Activated CD4-positive, alpha-beta T cell treated with anti-CD3 and anti-CD28 coated beads, Interleukin-2, Interleukin-4, amounts not matched to agents 100 ng/mL and 50 ng/mL, durations not matched to agents 16 hours and 8 hours (primary cell): ENCODE data around the gene ZWILCH.
"Not testable (repeated sequence)": the region's sequence is repeated elsewhere in the genome, so short reads cannot be mapped to it uniquely, and the experiment has no call there.

ENCODE experiments used
- DNase-seq: peaks from one replicate; pipeline ENCODE4 v3.0.0-alpha.2; 2020; ENCODE audit warnings: low spot score

ZWILCH gene

DNA sequence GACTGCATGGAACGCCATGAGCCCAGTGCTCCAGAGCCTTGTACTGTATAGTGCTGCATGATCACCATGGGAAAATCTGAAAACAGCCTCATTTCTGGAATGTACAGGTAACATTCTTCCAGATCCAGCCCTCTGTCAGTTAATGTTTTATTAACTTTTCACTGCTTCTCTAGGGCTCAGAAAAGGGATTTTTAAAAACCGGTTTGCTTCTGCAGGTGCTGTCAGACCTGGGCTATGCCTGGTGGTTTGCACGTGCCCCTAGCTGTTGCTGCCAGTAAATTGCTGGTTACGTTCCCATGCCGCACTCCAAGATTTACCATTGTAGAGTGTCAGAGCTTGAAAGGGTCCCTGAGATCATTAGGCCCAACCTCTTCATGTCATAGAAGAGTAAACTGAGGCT, 16.6 kb upstream of the ZWILCH start:
- no peak for DNase-seq

GRCh38 chr15:66489179-66489791, 15.8 kb upstream of the ZWILCH start:
- DNase-seq, result no peak

DNA sequence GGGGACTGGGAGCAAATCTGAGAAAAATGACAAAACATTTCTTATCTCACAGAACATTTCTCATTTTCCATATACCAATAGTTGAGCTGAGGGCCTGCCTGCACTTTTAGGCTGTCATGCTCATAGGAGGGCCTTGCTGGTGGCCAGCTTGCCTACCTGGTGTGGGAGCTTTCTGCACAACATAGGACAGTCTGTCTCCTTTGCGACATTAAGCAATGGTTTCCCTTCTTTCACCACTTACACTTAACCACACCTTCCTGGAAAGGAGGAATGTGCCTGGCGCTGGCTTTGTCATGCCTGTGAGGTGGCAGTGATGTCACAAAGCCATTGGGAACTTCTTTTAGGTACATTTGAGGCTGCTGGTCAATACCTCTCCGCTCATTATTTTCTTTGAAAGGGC, 13.3 kb upstream of the ZWILCH start:
- no peak for DNase-seq

DNA sequence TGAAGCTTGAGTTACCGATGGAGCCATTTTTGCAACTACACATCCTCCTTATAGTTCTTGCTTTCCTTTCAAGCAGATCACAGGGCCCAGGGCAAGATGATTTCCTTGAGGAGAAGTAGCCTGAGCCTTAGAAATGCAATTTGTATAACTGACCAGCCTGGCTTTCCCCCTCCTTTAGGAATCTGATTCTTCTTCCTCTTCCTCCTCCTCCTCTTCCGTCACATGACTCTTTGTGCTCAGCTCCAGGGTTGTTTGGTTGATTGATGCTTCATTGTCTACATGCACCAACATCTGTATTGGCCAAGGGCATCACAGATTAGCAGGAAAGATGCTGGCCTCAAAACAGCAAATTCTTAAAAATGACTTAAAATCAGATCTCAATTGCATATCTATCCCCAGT, 10.9 kb upstream of the ZWILCH start:
- DNase-seq, result no peak

DNA sequence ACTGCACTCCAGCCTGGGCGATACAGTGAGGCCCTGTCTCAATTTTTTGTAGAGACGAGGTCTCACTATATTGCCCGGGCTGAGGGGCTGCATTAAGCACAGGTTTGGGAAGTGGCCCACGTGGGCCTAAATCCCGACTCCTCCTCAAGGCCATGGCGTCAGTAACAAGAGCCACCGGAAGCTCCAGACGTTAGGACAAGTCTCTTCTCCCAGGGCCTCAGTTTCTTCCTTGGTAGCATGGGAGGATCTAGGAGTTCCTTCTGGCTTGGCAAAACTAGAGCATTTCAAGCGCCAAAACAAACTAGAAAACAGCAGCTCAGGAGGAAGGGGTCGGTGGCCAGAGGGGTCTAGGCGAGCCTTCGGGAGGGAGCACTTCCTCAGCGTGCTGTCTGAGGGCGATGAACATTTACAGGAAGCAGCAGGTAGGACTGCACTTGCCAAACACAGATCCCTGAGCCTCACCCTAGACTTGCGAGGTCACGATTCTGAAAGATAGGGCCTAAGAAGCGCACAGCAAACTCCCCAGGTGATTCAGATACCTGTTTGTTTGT, 8.1 kb upstream of the ZWILCH start:
- no peak for DNase-seq

DNA sequence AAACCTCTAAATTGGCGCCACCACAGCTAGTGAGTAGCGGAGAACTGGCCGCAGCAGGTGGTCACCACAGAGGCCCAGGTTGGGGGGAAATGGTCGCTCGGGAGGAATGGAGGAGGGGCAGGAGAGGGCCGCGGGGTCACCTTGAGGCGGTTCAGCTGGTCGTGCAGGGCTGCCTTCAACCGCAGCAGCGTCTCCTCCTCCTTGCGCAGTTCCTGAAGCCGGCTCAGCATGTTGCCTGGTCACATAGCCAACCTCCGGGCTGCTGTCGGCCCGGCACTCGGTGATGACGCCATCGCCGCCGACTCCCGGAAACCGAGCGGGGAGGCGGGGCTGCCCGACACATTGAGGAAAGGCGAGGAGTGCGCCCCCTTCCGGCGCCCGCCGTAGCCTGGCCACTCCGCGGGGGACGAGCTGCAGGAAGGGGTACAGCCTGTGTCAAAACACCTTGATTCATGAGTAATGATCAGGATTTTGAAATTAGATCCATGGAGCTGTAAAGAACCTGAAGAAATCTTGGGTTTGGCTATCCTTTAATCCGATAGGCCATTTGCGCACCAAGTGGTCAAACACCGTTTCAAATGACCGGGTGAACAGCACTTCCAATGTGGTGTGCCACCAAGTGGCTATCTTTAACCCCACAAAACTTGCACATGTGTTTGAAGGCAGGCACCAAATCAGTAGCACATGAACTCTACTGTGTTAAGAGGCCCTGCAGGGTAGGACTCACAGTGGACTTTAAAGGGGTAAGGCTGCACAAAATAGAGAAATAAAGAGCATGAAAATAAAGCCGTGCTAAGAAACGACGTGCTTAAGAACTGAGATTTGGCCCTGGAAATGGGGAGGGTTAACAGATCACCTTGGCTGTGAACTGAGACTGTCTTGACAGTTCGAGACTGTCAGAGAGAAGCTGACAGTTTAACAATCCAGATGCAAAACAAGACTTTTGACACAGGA, 7.3 kb upstream of the ZWILCH start, which contains the start of gene SNAPC5:
SNAPC5 (minus strand) TSS at position 261 of the 954 bp plus-strand sequence; CDS start at position 230, 31 bp downstream.
- peak; percentile 97 for DNase-seq

DNA sequence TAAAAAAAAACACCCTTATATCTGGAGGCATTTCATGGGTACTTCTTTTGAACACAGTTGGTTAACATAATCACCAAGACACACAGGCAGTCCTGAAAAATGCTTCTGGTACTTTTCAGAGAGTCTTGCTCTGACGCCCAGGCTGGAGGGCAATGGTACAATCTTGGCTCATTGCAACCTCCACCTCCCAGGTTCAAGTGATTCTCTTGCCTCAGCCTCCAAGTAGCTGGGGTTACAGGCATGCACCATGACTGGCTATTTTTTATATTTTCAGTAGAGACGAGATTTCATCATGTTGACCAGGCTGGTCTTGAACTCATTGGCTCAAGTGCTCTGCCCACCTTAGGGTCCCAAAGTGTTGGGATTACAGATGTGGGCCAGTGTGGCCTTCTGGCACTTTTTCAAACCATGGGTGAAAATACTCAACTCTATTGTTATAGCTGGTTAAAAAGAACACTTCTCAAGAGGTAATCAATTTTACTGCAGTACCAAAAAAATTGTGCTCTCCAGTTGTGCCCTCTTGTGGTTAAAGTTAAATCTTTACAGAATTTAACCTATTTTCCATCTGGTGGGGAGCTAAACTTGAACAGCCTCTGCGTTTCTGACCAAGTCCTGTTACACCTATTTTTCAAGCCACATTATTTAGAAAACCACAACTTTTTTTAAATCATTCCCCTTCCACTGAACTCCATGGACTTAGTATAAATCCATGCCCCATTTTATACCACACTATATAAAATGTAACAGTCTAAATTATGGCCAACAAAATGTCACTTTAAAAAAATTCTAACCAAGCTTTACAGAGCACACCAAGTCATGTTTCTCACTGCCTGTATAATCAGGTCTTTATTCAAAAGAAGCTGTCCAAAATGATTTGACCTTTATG, 6.4 kb upstream of the ZWILCH start:
- peak; percentile 50 for DNase-seq

DNA sequence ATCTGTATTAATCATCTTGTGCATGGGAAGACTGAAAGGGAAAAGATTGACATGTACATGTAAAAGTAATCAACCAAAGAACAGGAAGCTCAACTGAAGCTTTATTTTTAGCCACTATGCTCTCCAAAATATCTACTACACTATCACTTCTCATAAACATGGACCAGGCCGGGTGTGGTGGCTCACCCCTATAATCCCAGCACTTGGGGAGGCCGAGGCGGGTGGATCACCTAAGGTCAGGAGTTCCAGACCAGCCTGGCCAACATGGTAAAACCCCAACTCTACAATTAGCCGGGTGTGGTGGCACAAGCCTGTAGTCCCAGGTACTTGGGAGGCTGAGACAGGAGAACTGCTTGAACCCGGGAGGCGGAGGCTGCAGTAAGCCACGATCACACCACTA, 4.8 kb upstream of the ZWILCH start:
- not testable (repeated sequence) for DNase-seq

DNA sequence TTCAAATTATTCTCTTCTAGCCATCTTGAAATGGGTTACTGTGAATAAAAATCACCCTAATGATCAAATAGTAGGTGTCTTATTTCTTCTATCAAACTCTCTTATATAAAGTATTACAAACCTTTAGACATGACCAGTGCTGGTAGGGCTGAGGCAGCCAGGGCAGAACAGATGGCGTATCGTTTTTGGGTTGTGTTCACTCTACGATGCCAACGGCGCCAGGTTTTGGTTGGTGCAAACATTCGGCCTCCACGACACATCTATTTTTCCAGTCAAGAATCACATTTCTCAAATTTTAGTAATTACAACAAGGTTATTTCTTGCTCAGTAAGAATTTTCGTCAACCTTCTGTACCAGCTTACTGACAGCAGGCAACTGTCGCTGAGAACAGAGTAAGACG, 2.6 kb upstream of the ZWILCH start:
- DNase-seq, result no peak

GRCh38 chr15:66503041-66503648, 2.0 kb upstream of the ZWILCH start:
- not testable (repeated sequence) for DNase-seq

DNA sequence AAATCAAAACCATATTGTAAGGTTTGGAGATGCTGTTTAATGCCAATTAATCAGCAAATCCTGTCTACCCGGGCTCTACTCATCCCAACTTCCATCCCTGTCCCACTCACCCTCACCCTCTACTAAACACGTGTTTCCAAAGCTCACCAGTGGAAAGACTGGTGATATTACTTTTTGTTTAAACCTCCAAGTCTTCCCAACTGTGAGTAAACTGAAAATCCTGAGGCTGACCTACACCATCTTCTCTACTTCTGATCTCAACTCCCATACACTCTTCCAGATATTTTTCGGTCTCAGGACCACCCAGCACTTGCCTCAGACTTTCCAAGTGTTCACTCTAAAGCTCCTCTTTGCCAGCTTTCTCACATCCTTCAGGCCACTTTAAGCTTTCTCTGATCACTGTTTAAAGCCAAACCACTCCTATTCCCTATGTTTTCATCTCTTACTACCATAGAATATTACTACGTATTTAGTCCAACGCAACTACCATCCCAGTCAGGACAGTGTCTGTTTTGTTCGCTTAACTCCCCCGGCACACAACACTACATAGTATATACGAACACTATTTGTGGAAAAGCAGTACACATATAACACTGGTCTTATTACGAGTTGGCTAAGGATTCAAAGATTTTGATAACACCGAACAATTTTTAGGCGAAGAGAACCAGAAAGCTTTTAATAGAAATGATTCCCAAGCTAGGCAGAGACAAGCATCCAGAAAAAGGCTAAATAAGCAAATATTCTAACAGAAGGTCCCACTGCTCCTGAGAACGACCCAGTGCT, 1.2 kb upstream of the ZWILCH start:
- no peak for DNase-seq

DNA sequence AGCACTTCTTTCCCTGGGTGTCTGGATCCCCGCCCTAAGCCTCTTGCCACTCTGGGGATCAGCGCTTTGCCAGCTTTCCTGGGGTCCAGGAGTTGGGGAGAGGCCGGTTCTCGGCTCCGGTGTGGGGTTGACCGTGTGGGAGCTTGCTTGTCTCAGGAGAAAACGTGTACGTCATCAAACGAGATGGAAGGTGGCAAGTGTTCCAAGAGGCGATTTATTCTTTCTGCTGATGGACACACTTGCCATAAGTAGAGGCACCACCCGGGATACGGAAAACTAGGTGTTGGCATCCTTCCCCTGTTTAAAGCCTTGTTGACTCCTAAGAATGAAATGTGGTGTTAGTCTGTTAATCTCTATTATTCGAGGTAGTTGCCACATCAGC, 295 bp downstream of the ZWILCH start:
- DNase-seq, result no peak

DNA sequence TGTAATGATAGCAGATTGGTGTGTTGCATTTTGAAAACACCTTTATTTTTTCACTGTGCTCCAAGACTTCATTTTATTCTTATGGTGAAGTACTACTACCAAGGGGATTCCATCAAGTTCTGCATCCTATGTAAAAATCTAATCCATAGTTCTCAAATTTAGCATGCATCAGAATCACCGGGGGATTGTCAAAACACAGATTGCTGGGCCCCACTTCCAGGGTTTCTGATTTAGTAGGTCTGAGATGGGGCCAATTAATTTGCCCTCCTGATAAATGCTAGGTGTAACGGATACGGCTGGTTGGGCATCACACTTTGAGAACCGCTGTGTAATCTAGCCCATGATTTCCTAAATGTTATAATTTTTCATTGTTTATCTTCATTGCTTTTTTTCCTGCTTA, 692 bp downstream of the ZWILCH start:
- no peak for DNase-seq

- DNase-seq, result no peak
Measured at GRCh38 chr15:66508293-66508883, 3.3 kb downstream of the ZWILCH start.

DNA sequence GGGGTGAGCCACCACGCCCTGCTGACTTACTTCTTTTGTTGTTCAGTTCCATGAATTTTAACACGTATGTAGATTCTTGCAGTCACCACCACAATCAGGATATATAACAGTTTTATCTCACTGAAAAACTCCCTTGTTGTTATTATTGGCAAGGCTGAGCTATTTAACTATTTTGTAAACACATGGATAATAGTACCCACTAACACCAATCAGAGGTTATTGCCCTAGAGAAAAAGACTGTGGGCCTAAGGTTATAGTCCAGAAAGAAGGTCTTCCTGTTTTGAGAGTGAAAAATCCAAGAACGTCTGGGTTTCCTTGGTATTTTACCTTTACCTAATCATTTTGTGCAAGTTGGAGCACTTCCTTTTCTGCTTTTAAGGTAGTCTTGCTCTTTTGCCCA, 9.5 kb downstream of the ZWILCH start:
- DNase-seq, result no peak

- no peak for DNase-seq
Measured at GRCh38 chr15:66515901-66516322, 10.8 kb downstream of the ZWILCH start.

DNA sequence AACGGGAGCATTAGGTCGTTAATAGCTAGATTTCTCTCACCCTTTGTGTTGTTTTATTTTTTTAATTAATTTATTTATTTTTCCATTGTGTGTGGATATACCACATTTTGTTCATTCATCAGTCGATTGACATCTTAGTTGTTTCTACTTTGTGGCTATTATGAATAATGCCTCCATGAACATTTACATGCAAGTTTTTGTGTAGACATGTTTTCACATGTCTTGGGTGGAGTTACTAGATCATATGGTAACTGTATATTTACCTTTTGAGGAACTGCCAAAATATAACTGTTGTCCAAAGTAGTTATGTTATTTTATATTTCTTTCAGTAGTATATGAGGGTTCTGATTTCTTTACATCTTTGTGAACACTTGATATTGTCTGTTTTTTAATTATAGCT, 18.8 kb downstream of the ZWILCH start:
- DNase-seq, result no peak

DNA sequence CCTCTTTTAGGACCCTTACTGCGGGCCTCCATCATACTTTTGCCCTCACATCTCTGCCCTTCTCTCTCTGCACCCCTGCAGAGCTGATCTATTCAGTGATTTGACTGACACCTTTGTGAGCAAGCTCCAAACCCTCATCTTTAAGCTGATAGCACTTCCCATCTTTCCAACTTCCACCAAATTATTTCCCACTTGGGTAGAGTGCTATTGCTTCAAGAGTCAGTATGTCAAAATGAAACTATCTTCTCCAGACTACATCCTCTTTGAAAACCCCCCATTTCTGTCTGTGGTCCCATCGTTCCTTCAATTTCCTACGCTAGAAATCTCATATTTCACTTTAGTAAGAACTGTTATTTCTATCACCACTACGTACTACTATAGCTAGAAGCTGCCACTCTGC, 19.7 kb downstream of the ZWILCH start:
- DNase-seq, result no peak

- no peak for DNase-seq
Measured at GRCh38 chr15:66535056-66535455, 29.9 kb downstream of the ZWILCH start.

DNA sequence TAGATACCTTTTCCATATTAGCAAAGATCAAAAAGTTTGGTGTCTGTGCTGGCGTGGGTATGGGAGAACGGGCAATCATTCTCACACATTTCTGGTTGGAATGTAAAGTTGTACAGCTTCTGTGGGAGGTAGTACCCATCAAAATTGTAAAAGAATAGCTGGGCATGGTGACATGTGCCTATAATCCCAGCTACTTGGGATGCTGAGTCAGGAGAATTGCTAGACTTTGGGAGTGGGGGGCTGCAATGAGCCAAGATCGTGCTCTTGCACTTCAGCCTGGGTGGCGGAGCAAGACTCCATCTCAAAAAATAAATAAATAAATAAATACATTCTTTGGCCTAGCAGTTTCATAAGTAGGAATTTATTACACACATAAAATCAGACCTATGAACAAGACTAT, 37.8 kb downstream of the ZWILCH start:
- no peak for DNase-seq
